ENCODE data around the gene MBD3L2B. TPM values are rescaled to one million over a fixed set of nuclear protein-coding genes. Genes with fewer than 3 reads are reported as not detected.

Gene MBD3L2B
- total and polyA plus RNA-seq, 7 donors: not detected

DNA sequence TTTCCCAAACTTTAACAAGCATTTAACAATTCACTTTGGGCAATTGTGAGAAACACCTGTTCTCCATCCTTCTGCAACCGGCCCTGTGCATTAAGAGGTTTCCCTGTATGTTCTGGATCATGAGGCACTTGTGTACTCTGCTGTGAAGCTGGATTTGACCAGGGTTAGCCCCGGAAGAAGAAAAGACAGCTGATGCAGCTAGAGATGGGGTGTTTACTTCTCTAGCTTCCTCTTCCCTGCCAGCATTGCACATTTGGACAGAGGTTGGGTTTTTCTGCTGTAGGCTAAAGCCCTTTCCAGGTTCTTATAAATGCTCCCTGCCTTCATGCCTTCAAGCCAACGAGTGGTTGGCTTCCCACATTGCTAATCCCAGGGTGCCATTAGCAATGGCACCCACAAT is 20.9 kb downstream of the MBD3L2B start:
- WGBS, 2 donors: 55 to 60% methylated on average over 3 of the region's 3 CpGs
- intact Hi-C loops (cut with DNase I): no loop called here
- Histone ChIP-seq H3K36me3 (no peaks in the 10 kb centered on the region), H3K27me3 (peaks cover 0 to 6% (median 0%) of the 10 kb centered on the region in 3 donors), H3K9me3 (no peaks in the 10 kb centered on the region), H3K4me3 (no peak overlapping the region), H3K27ac (no peak overlapping the region), H3K4me1 (no peaks in the 10 kb centered on the region)
- no peak for TF ChIP-seq EP300 (IDR thresholded peaks at IDR 0.05)
- DNase-seq: no peak

GRCh38 chr19:6999933-7000332 is 21.3 kb downstream of the MBD3L2B start:
- intact Hi-C loops (cut with DNase I): no loop called here
- Histone ChIP-seq H3K36me3 (no peaks in the 10 kb centered on the region), H3K4me3 (no peak overlapping the region), H3K27ac (no peak overlapping the region), H3K27me3 (peaks cover 0 to 6% (median 0%) of the 10 kb centered on the region in 3 donors), H3K4me1 (no peaks in the 10 kb centered on the region), H3K9me3 (no peaks in the 10 kb centered on the region)
- 79 to 81% methylated on average over 7 of the region's 7 CpGs for WGBS, 2 donors
- TF ChIP-seq CTCF (IDR thresholded peaks at IDR 0.05): no peak
- TF ChIP-seq EP300 (IDR thresholded peaks at IDR 0.05): no peak
- TF ChIP-seq POLR2AphosphoS5 (IDR thresholded peaks at IDR 0.05): no peak
- TF ChIP-seq POLR2A (IDR thresholded peaks at IDR 0.05): no peak
- no peak for DNase-seq

- no peaks in the 10 kb centered on the region for H3K4me1 ChIP-seq
- DNase-seq: no peak
- no peak for TF ChIP-seq POLR2A (IDR thresholded peaks at IDR 0.05)
- TF ChIP-seq EP300 (IDR thresholded peaks at IDR 0.05): no peak
- TF ChIP-seq POLR2AphosphoS5 (IDR thresholded peaks at IDR 0.05): no peak
- no peak for TF ChIP-seq CTCF (IDR thresholded peaks at IDR 0.05)
- no peaks in the 10 kb centered on the region for H3K9me3 ChIP-seq
- peaks cover 0 to 6% (median 0%) of the 10 kb centered on the region in 3 donors for H3K27me3 ChIP-seq
- 76 to 84% methylated on average over 15 of the region's 15 CpGs for WGBS, 2 donors
- H3K27ac ChIP-seq: no peak overlapping the region
- no peaks in the 10 kb centered on the region for H3K36me3 ChIP-seq
- intact Hi-C loops (cut with DNase I): no loop called here
- H3K4me3 ChIP-seq: no peak overlapping the region
These were observed 23.4 kb downstream of the MBD3L2B start for GRCh38 chr19:6997679-6998445.

GRCh38 chr19:6996810-6997209 is 24.4 kb downstream of the MBD3L2B start:
- intact Hi-C loops (cut with DNase I): no loop called here
- Histone ChIP-seq H3K4me1 (no peaks in the 10 kb centered on the region), H3K36me3 (no peaks in the 10 kb centered on the region), H3K4me3 (no peak overlapping the region), H3K9me3 (no peaks in the 10 kb centered on the region), H3K27ac (no peak overlapping the region), H3K27me3 (peaks cover 0 to under 1% (median 0%) of the 10 kb centered on the region in 3 donors)
- no peak for TF ChIP-seq POLR2A (IDR thresholded peaks at IDR 0.05)
- TF ChIP-seq POLR2AphosphoS5 (IDR thresholded peaks at IDR 0.05): no peak
- no peak for TF ChIP-seq EP300 (IDR thresholded peaks at IDR 0.05)
- no peak for TF ChIP-seq CTCF (IDR thresholded peaks at IDR 0.05)
- no peak for DNase-seq
- WGBS, 2 donors: 70 to 78% methylated on average over 4 of the region's 4 CpGs

GRCh38 chr19:6995054-6995453 is 26.2 kb downstream of the MBD3L2B start:
- no peaks in the 10 kb centered on the region for H3K36me3 ChIP-seq
- no peak overlapping the region for H3K27ac ChIP-seq
- intact Hi-C loops (cut with DNase I): no loop called here
- no peaks in the 10 kb centered on the region for H3K4me1 ChIP-seq
- H3K27me3 ChIP-seq: no peaks in the 10 kb centered on the region
- no peak for DNase-seq
- WGBS, 2 donors: 59 to 77% methylated on average over 1 of the region's 1 CpG
- no peaks in the 10 kb centered on the region for H3K9me3 ChIP-seq
- H3K4me3 ChIP-seq: no peak overlapping the region
- TF ChIP-seq CTCF (IDR thresholded peaks at IDR 0.05) (no peak), EP300 (IDR thresholded peaks at IDR 0.05) (no peak), POLR2AphosphoS5 (IDR thresholded peaks at IDR 0.05) (no peak), POLR2A (IDR thresholded peaks at IDR 0.05) (no peak)

Measured in sigmoid colon (tissue), 7 donors.